Stimulated activated CD8-positive, alpha-beta memory T cell treated with anti-CD3 and anti-CD28 coated beads, Interleukin-4, amount 100 ng/mL, for 48 hours (primary cell): ENCODE measurements around the gene MYO3B.

Experiments used
- DNase-seq: peaks from one replicate; pipeline ENCODE4 v3.0.0-alpha.2; 2020

MYO3B gene

DNA sequence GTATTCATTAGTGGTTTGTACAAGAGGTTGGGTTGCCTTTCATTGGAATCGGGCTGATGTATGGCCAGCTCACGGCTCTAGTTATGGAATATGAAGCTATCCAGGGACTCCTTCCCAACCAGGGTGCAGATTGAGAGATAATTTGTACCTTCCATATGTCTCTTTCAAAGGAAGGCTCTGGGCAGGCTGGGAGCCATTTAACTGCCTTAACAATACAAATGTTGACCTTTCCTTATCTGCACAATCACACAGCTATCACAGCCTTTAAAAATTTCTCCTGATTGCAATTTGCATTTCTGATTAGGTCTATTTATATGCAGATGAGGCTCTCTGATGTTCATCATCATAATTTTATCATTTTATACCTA is 58.7 kb downstream of the MYO3B start:
- no peak for DNase-seq

DNA sequence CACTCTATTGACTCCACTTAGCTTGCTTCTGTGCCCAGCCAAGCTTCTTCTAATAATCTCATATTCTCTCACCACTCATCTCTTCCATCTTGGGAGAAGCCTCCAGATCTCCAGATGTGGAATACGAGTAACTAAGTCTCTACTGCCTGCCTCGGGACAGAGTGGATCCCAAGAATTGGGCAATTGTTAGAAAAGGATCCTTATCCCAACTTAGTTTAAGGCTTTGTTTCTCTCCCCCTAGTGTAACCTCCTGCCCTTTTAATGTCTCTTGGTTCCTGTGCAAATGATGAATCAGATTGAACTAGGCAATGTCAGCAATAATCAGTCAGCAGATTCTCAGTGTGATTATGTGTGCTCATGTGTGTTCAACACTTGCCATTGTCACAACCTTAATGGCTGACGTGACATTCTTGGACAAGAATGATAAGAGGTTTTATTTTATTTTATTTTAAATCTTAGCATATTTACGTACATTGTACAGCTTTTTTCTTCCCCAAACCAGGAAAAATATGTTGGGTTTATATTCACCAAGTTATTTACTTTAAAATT is 59.7 kb downstream of the MYO3B start:
- DNase-seq = no peak

DNA sequence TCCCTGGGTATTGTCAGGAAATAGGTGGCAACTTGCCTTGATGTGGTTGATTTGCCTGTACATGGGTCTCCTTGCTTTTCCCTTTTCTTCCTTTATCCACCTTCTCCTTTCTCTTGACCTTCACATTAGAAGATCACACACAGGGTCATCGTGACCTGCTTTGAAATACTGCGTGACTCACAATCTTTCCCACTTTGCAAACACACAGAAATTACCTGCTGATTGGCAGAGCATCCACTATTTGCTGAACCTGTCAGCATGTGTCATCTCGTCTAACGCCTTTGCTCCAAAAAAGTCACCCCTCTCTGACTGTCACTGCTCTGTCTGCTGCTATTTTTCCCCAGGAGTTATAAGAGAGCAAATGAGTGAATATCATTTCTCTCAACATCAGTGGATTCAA is 60.8 kb downstream of the MYO3B start:
- DNase-seq = no peak

DNA sequence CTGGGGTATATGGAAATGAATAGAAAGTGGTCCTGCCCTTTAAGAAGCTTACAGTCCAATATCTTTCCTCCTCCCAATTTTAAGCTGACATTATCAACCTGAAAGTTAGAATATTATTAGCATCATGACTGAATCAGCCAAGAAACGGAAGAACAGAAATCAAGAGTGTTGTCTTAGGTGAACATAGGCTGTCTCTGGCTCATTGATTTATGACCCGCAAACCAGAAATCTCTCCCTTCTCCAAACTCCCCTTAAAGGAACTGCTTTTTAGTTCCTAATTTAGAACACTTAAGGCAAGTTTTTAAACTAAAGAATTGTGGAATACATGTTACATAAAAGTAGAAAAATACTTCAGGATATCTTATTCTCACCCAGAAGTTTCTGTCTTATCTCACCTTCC is 62.7 kb downstream of the MYO3B start:
- DNase-seq = no peak

DNA sequence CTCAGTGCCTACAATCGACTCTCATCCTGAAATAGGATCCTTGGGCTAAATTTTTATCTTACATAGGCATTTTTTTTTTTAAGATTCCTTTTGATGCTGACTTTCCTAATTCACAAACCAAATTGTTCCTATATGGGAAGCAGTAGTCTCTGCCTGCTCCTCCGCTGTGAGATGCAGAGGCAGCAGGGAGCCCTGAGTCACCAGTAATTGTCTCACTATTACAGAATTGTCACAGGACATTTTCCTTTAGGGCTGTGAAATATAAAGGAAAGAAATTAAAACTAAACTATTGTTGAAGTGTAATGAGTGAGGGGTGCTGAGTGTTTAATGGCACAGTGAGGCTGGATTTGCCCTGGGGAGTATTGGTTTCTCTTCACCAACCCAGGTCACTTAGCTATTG is 63.8 kb downstream of the MYO3B start:
- DNase-seq = no peak

DNA sequence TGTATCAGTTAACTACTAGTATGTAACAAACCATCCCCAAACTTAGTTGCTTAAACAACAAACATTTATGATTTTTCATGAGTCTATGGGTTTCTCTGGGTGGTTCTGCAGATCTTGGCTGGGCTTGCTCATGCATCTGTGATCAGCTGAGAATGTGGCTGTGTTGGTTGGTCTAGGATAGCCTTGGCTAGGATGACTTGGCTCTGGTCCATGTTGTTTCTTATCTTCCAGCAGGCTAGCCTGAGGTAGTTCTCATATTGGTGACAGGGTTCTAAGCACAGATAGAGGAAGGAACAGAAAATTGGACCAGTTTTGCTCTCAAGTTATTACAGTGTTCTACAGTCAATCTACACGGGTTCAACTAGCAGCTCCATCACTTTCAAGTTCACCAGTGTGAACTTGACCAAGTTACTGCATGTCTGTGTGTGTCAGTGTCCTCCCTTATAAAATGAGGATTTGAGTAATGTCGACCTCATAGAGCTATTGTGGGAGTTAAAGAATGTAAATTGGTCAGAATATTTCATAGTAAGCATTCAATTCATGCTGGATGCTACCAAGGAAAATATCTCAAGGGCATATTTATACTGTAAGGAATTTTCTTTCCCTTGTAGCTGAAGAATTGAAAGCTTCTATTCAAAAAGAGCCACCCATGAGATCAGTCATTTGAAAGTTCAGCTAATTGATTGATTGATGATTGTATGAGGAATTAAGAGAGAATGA is 65.3 kb downstream of the MYO3B start:
- no peak for DNase-seq

DNA sequence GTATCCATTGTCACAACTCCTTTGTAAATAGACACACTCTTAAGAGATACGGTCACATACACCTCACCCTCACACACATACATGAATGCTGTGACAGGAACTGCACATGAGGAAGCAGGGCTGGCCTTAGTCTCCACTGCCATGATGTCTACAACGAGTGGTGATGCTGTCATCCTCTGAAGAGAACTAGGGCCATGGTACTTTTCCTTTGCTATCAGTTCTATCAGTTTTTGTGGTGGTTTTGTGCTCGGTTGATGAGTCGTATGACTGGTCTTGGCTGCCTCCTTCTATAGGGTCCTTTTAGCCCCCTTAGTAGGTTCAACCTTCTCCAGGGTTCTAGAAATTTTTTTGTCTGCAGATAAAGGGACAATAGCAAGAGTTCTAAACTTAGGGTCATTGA is 66.0 kb downstream of the MYO3B start:
- no peak for DNase-seq

DNA sequence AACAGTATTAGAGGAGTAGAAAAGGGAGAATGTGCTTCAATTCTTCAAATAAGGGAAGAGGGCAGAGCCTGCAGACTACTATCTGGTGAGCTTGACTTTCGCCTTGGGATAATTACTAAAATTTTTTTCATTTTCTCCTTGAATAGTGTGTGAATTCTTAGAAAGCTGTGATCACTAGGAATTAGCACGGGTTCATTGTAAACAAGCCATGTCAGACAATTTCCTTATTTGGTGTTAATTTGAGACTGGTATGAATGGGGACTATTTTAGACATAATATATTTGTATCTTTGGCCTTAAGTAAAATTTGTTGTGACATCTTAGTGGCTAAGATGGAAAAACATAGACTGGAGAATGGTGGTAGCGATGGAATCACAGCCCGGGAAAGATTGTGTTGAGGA is 66.6 kb downstream of the MYO3B start:
- no peak for DNase-seq

DNA sequence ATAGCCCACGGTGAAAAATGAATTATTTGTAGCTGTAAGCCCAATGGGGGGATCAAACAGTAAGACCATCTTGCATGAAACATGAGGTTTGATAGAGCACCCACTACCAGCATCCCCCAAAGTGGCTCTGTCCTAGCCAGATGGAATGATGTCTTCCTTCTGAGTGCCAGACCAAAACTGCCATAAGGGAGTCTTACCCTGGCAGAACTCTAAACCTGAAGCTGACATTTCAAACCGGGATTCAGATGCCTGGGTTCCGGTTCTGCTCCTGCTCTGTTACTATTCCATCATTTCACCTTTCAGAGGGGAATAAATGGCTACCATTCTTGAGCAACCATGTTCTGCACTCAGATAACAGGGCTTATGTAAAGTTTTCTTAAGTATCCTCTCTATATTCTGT is 67.4 kb downstream of the MYO3B start:
- no peak for DNase-seq

DNA sequence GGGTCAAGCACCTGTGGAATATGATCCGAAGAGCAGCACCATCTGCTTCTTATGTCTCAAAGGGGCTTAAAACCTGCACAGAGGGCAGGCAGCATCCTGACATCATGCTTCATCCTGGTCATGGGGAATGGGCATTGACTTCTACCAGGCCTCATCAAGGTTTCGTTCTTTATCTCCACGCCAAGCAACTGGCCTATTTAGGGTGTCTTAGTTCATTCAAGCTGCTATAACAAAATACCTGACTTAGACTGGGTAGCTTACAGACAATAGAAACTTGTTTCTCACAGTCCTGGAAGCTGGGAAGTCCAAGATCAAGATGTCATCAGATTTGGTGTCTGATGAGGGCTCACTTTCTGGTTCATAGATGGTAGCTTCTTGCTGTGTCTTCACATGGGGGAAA is 69.4 kb downstream of the MYO3B start:
- no peak for DNase-seq

DNA sequence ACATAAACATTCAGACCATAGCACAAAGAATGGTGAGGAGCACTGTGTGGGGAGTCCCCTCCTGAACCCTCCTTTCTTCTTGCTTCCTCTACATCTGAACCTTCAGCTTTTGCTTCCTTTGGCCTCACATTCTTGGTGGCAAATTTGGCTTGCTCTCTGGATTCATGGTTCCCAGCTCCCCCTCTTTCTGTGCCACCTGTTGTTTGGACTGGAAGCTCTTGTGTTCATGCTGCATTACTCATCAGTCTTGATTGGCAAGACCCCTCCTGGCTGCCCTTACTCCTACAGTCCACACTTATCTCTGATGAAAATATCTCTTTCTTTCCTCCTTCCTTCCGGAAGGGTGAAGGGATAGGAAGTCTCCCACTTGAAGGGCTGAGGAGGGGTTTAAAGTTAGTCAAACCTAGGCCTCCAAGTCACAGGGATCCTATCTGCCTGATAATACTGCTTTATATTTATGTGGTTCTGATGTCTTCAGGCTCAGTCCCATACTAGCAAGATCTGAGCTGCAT is 70.0 kb downstream of the MYO3B start:
- no peak for DNase-seq

DNA sequence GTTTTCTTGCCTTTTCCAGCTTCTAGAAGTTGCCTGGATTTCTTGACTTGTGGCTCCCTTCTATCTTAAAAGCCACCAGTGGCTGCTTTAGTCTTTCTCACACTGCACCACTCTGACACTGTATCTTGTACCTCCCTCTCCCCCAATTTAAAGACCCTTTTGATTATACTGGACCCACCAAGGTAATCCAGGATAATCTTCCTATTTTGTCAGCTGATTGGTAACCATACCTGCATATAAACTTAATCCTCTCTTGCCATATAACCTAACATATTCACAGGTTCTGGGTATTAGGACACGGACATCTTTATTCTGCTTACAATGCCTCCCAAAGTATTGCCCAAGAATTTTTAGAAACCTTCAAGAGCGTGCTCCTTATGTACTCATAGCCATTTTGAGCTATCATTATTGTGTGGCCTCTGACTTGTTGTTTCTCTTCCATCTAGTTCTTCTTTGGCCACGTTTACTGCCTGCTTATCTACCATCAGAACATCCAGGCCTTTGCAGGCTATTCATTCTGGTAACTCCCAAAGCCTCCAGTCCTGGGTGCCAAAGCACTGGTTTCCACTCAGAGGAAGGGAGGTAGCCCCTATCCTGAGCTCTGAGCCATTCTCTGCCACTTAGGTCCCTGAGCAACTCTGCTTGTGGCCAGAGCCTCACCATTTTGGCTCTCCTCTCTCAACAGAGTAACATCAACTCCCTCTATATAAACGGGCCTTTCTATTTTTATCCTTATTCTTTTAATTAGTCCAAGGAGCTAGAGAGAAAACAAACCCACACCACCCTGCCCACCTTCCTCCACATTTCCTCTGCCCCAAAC is 70.8 kb downstream of the MYO3B start:
- no peak for DNase-seq

DNA sequence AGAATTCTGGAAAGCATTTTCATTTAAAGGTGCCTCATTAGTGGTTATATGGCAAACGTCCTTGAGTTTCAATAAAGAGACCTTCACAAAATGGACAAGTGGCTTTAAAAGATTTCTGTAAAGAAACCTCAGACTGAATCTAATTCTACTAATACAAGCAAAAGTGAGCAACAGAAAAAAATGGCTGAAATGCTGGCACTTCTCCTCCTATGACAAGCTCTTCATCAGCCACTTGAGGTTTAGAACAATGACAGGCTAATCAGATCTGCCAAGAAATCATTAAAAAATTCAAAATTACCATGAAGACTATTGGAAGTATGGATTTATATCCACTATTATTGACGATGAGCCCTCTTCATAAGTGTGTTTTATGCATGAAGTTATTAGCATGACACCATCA is 71.8 kb downstream of the MYO3B start:
- DNase-seq = no peak

DNA sequence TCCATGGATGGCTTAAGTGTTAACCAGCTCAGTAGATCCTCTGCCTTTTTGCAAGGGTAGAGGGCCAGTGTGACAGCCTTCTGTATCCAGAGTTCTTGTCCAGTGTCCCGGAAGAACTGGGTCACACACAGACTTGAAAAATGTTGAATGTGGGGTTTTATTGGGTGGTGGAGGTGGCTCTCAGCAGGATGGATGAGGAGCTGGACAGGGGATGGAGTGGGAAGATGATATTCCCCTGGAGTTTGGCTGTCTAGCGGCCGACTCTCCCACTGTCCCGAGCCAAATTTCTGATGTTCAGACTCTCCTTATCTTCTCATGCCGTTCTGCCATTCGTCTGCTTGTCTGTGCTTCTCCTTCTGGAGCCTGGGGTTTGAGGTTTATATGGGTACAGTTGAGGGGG is 72.6 kb downstream of the MYO3B start:
- DNase-seq = no peak

DNA sequence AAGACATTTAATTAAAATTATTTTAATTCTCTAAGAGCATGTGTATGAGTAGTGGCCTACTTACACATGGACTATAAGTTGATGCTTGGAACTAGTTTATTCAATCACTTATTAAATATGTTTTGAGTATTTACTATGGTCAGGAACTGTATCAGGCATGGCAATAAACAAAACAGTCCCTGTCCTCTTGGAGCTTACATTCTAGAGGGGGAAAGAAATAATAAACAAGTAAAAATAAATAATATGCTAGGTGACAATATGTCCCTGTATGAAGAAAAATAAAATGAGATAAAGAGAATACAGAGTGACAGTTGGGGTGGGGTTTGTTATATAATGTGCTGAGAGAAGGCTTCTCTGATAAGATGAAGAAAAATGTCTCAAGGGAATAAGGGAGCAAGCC is 74.5 kb downstream of the MYO3B start:
- no peak for DNase-seq

DNA sequence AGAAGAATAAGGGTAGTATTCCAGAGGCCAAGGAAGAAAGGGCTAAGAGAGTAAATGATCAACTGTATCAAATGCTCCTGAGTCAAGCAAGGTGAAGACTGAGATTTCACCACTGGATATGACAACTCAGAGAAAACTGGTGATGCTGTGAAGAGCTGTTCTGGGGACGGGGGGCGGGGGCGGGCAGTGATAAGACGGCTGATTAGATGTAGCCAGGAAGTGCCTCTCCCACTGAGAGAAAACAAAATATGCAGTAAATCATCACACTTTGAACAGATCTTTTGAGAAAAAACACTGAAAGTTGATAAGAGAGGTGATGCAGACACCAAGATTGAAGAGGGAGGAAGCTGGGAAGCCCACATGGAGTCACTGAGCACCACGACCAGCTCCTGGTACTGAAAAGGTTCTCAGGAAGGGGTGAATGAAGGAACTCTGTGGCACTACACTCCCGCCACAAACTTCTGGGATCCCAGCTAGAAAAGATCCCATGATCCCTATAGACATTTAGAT is 75.8 kb downstream of the MYO3B start:
- no peak for DNase-seq

DNA sequence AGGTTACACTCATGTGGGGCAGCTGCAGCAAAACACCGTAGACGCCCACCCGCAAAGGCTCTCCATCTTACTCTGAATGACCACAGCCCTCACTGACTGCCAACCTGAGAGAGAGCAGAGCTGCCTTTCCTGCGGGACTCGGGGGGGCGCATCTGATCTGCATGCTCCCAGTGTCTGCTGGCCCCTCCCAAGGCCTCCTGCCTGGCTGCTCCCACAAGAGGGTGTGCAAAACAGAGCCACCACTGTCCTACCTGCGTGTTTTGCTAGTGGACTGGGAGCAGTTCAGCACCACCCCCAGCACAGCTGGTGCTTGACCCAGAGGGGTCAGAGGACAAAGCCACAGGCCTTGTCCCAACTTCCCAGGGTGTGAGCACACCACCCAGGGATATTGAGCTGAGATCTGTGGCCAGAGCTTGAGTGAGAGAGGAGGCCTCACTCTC is 76.4 kb downstream of the MYO3B start:
- no peak for DNase-seq

DNA sequence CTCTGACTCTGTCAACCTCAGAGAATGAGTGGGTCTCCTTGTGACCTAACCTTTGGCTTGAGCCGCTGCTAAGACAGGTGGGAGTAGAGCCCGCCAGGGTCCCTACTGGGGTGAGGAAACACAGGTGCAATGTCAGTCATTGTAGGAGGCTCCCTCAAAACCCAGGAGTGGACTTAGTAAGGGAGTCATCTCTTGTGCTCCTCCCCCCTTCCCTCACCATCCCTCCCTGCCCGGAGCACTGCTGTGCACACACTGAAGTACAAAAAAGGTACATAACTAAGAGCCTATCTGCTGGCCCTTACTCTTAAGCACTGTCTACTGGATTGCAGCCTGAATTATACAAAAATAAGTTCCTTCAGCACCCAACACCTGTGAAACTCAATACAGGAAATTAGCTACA is 77.2 kb downstream of the MYO3B start:
- DNase-seq = no peak

DNA sequence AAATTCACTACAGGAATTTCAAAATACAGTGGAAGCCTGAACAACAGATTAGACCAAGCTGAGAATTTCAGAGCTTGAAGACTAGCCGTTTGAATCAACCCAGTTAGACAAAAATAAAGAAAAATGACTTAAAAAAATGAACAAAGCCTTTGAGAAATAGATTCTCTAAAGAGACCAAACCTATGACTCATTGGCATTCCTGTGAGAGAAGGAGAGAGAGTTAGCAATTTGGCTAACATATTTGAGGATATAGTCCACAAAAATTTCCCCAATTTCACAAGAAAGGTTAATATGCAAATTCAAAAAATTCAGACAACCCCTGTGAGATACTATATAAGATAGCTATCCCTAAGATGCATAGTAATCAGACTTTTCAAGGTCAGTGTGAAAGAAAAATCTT is 78.0 kb downstream of the MYO3B start:
- DNase-seq = no peak

DNA sequence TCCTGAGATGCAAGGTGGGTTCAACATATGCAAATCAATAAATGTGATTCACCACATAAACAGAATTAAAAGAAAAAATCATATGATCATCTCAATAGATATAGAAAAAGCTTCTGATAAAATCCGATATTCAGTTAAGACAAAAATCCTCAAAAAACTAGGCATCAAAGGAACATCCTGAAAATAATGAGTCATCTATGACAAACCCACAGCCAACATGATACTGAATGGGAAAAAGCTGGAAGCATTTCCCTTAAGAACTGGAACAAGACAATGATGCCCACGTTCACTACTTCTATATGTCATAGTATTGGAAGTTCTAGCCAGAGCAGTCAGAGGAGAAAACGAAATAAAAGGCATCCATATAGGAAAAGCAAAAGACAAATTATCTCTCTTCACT is 80.4 kb downstream of the MYO3B start:
- no peak for DNase-seq

DNA sequence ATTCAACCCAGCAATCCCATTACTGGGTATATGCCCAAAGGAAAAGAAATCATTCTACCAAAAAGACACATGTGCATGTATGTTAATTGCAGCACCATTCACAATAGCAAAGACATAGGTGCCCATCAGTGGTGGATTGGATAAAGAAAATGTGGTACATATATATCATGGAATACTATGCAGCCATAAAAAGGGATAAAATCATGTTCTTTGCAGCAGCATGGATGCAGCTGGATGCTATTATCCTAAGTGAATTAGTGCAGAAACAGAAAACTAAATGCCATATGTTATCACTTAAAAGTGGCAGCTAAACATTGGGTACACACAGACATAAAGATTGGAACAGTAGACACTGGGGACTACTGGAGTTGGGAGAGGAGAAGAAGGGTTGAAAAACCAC is 82.2 kb downstream of the MYO3B start:
- no peak for DNase-seq

DNA sequence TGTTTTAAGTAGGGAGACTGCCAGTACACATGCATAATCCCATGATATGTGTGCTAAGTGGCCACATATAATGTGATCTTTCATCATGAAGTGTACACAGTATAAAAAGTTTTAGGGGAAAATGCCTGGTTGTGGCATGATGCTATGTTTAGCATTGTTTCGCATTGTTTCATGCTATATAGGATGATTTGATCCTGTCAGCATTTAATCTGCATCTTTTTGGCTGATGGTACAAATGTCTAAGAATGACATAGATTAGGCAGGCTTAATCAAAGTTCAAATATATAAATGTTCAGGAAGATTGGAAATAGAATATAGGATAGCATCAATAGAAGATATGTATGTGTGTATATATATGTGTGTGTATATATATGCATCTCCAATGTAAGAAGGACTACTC is 83.6 kb downstream of the MYO3B start:
- DNase-seq = no peak

DNA sequence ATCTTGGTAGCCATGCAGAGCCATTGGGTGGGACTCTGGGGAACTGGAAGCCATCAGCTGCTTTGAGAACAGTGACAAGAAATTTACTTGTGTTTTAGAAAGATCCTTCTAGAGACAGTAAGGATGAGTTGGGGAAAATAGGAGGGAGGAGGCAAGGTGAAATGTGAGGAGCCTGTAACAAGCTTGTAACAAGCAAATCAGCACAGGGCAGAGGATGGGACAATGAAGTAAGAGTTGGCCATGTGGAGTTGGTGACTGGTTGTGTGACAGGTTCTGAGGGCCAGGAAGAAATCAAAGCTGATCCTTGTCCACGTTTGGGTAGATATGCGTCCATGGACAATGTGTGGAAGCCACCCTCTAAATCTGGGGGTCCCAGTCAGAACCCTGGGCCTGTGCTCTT is 84.4 kb downstream of the MYO3B start:
- DNase-seq = no peak

DNA sequence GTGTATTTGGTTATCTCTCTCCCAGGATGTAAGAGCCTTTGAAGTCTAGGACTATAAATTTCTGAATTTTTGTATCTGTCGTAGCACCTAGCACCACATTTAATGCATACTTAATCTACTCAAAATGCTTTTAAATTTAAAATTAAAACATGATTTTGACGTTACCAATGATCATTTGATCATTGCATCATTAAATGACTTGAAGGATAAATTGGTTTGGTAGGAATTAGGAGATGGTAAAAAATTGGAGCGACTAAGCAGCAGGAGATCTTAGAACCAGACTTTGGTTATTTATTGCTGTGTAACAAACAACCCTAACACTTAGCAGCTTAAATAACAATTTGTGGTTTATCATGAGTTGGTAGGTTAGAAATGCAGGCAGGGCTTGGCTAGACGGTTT is 84.9 kb downstream of the MYO3B start:
- no peak for DNase-seq
